OCI-LY1 (cell line): Measurements from ENCODE around the gene CD300A.

Experiments
- H2AFZ ChIP-seq: fragments of 200-600 bp; sonication (generic), shearing (Covaris generic); 2 replicates; pipeline ENCODE4 v1.6.0; 2014; ENCODE audit warnings: antibody characterized with exemption, mild to moderate bottlenecking, low read length
- H3F3A ChIP-seq: fragments of 200-600 bp; sonication (generic), shearing (Covaris generic); 2 replicates; pipeline ENCODE4 v1.6.0; 2014; ENCODE audit warnings: mild to moderate bottlenecking, antibody characterized with exemption, low read length, moderate library complexity; ENCODE audit not compliant: insufficient read depth
- H3K27ac ChIP-seq: fragments of 200-600 bp; sonication (generic); 2 replicates; pipeline ENCODE4 v1.5.1; 2014; ENCODE audit warnings: low read length, mixed run types, mild to moderate bottlenecking, low read depth; ENCODE audit not compliant: poor library complexity, severe bottlenecking
- H3K27me3 ChIP-seq: fragments of 200-600 bp; sonication (generic); 2 replicates; pipeline ENCODE4 v1.6.0; 2014; ENCODE audit warnings: antibody characterized with exemption, mild to moderate bottlenecking, low read length, moderate library complexity; ENCODE audit not compliant: insufficient read depth
- H3K36me3 ChIP-seq: fragments of 200-600 bp; sonication (generic); 2 replicates; pipeline ENCODE4 v1.6.1; 2014; ENCODE audit warnings: mild to moderate bottlenecking, antibody characterized with exemption, low read length, moderate library complexity, mixed read lengths; ENCODE audit not compliant: insufficient read depth
- H3K4me1 ChIP-seq: fragments of 200-600 bp; sonication (generic); 2 replicates; pipeline ENCODE4 v1.5.1; 2014; ENCODE audit warnings: mild to moderate bottlenecking, low read length, moderate library complexity; ENCODE audit not compliant: insufficient read depth, severe bottlenecking
- H3K4me2 ChIP-seq: fragments of 200-600 bp; sonication (generic), shearing (Covaris generic); 2 replicates; pipeline ENCODE4 v1.6.1; 2014; ENCODE audit warnings: low read length
- H3K4me3 ChIP-seq: fragments of 200-600 bp; sonication (generic); 2 replicates; pipeline ENCODE4 v1.5.1; 2014; ENCODE audit warnings: low read length, low read depth, mild to moderate bottlenecking, mixed read lengths; ENCODE audit not compliant: poor library complexity, severe bottlenecking
- H3K79me2 ChIP-seq: fragments of 200-600 bp; shearing (Covaris generic); 2 replicates; pipeline ENCODE4 v1.6.1; 2016; ENCODE audit warnings: mixed run types, low read length, mixed read lengths; ENCODE audit not compliant: insufficient read depth
- H3K9ac ChIP-seq: fragments of 200-600 bp; sonication (generic), shearing (Covaris generic); 2 replicates; pipeline ENCODE4 v1.6.1; 2014; ENCODE audit warnings: mild to moderate bottlenecking, low read length, mixed read lengths
- H3K9me2 ChIP-seq: fragments of 200-600 bp; sonication (generic), shearing (Covaris generic); 2 replicates; pipeline ENCODE4 v1.6.1; 2014; ENCODE audit warnings: low read depth, mild to moderate bottlenecking, low read length, mixed read lengths
- H3K9me3 ChIP-seq: fragments of 200-600 bp; shearing (Covaris generic); 2 replicates; pipeline ENCODE4 v1.6.1; 2014; ENCODE audit warnings: low read length, mixed read lengths
- H4K20me1 ChIP-seq: fragments of 200-600 bp; sonication (generic), shearing (Covaris generic); 2 replicates; pipeline ENCODE4 v1.6.0; 2016; ENCODE audit warnings: mild to moderate bottlenecking, low read length; ENCODE audit not compliant: insufficient read depth
- CTCF ChIP-seq: fragments of 200-600 bp; sonication (generic), shearing (Covaris generic); IDR thresholded peaks from 2 replicates; pipeline ENCODE4 v1.5.1; 2017; ENCODE audit warnings: mild to moderate bottlenecking, antibody characterized with exemption, low read length, moderate library complexity, mixed read lengths
- EZH2 ChIP-seq: fragments of 200-600 bp; sonication (generic), shearing (Covaris generic); IDR thresholded peaks from 2 replicates; pipeline ENCODE4 v1.8.0; 2017; ENCODE audit warnings: borderline replicate concordance, mixed run types, mild to moderate bottlenecking, antibody characterized with exemption, low read length, moderate library complexity, mixed read lengths

CD300A gene

GRCh38 chr17:74466111-74466827 is at the start of gene CD300A:
Gene CD300A, plus strand, starts transcription at chr17:74466634. Its CDS starts 70 bp downstream, at chr17:74466704.
- Histone ChIP-seq H3K27ac (no peak within 1 kb of the TSS), H2AFZ (no peak within 1 kb of the TSS), H3K79me2 (no peaks in the 10 kb centered on the region)

GRCh38 chr17:74417178-74418045 is 49.0 kb upstream of the CD300A start:
- H3K79me2 ChIP-seq = no peaks in the 10 kb centered on the region
- H3K36me3 ChIP-seq = no peaks in the 10 kb centered on the region
- no peaks in the 10 kb centered on the region for H3F3A ChIP-seq
- H4K20me1 ChIP-seq = no peaks in the 10 kb centered on the region
- H3K4me1 ChIP-seq = no peaks in the 10 kb centered on the region
- H3K4me3 ChIP-seq = no peak overlapping the region
- H3K9me3 ChIP-seq = no peaks in the 10 kb centered on the region
- no peak overlapping the region for H2AFZ ChIP-seq
- H3K27me3 ChIP-seq = no peaks in the 10 kb centered on the region
- H3K4me2 ChIP-seq = no peak overlapping the region
- TF ChIP-seq EZH2 = no peak
- TF ChIP-seq CTCF = no peak
- no peak overlapping the region for H3K9ac ChIP-seq
- no peak overlapping the region for H3K27ac ChIP-seq
- H3K9me2 ChIP-seq = no peaks in the 10 kb centered on the region

More at GRCh38 chr17:74466111-74466827, at the start of gene CD300A:
- Histone ChIP-seq H3K4me2 (no peak within 1 kb of the TSS), H3K9me2 (no peaks in the 10 kb centered on the region), H3K9ac (no peak within 1 kb of the TSS), H3K4me1 (no peaks in the 10 kb centered on the region), H3F3A (no peaks in the 10 kb centered on the region), H3K36me3 (no peaks in the 10 kb centered on the region), H3K27me3 (no peaks in the 10 kb centered on the region), H4K20me1 (no peaks in the 10 kb centered on the region), H3K9me3 (no peaks in the 10 kb centered on the region), H3K4me3 (no peak within 1 kb of the TSS)
- TF ChIP-seq EZH2 (no peak), CTCF (no peak)

GRCh38 chr17:74419928-74420411 is 46.5 kb upstream of the CD300A start:
- Histone ChIP-seq H3K36me3 (no peaks in the 10 kb centered on the region), H3K9me3 (no peaks in the 10 kb centered on the region), H3K4me1 (no peaks in the 10 kb centered on the region), H3K4me2 (no peak overlapping the region), H3F3A (no peaks in the 10 kb centered on the region), H4K20me1 (no peaks in the 10 kb centered on the region), H3K27me3 (0 out of 2 replicates have a peak, but pooled peaks cover 3% of the 10 kb centered on the region), H3K79me2 (no peaks in the 10 kb centered on the region), H3K9me2 (no peaks in the 10 kb centered on the region), H3K4me3 (no peak overlapping the region), H3K27ac (no peak overlapping the region), H2AFZ (no peak overlapping the region), H3K9ac (no peak overlapping the region)
- TF ChIP-seq CTCF (no peak), EZH2 (no peak)
